ENCODE data around the gene PTGER1.

Gene PTGER1

DNA sequence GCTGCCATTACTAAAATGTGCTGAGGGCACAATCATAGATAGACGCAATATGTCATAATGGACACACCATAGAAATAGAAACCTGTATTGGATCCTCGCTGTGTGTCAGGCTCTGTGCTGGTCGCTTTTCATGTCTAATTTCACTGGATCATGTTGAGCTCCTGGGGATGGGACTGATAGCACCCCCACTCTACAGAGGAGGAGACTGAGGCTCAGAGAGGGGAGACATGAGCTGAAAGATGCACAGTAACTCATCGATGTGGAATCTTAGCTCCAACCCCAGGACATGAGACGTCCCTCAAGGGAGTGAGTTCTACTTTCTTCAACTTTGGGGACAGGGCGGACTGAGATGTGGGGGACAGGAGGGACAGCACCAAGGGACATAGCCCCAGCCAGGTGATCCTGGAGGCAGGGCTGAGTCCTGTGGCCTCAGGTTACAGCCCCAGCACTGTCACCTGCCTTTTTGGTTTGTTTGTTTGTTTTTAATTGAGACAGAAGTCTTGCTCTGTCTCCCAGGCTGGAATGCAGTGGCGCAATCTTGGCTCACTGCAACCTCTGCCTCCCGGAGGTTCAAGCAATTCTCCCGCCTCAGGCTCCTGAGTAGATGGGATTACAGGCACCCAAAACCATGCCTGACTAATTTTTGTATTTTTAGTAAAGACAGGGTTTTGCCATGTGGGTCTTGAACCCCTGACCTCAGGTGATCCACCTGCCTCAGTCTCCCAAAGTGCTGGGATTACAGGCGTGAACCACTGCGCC, 27.4 kb upstream of the PTGER1 start:
- no peak for DNase-seq (ENCODE audit: low read depth, low spot score)

DNA sequence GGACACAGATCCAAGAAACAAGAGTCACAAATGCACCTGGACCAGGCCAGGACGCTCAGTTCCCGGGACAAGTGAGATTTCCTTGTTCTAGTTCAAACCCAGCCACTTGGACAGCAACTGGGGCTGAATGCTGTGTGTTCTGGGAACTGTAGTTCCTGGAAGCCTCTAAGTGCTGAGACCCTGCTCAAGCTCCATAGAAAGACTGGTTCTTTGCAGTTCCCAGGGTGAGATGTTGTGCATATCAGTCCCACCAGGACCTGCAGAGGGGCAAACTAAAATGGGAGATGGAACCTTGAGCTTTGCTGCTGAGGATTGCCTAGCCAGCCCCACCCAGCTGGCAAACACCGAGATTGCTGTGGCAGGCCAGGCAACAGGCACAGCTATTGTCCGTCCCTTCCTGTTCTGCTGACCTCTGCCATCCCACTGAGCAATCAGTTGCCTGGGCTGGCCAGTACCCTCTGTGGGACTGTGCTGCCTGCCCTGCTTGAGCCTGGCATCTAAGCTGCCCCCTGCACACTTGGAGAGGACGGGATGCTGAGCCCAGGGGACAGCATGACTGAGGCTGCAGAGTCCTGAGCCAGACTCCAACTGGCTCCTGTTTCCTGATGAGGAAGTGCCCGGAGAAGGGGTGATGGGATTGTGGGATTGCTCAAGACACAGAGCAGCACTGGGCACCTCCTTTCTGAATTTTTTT, 22.2 kb upstream of the PTGER1 start:
- no peak for DNase-seq (ENCODE audit: low read depth, low spot score)

DNA sequence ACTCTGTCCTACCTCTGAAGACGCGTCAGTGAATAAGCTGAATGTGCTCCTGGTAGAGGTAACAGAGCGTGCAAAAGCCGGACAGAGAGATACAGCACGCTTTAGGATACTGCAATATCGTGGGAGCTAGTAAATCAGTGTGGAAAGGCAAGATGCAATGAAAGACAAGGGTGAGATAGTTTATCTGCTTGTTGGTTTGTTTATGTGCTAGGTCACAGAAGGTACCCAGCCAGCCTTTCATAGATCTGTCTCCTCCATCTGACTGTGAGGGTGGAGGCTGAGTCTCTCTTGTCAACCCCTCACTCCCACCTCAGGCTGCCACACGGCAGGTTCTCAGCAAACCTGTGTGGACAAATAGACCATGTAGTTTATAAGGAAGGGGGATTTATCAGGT, 21.7 kb upstream of the PTGER1 start:
- no peak for DNase-seq (ENCODE audit: low read depth, low spot score)

DNA sequence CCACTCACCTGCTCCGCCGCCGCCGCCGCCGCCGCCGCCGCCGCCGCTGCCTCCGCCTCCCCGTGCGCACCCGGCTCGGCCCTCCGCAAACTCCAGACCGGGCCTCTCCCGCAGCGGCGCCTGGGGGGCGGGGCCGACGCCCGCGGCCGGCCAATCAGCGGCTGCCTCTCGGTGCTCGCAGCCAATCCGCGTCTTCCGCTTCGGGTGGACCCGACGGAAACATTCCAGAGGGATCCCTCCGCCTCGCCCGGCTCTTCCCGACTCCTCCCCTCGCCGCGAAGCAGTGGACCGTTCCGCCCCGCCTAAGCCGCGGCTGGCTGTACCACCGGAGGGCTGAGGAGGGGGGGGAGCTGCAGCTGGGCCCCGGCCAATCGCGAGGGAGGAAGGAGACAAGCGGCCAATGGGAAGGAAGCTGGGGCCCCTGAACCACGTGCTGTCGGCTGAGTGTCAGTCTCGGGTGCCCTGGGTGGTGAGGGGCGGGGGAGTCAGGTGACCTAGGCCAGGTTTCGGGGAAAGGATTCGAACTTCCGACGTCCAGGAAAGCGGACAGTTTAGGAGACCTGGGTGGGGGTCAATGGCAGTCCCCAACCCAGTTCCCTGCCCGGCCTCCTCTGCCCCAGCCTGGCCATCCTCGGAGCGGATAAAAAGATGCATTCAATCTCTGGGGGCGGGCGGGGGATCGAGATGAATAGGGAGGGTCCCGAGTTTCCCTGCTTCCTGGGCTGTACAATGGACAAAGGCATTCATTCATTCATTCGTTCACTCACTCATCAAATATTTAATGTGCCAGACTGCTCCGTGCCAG, 21.1 kb upstream of the PTGER1 start, which contains the start of gene GIPC1:
Gene GIPC1, minus strand, starts transcription at position 99 of the 805 bp plus-strand sequence. CDS start 13,151 bp downstream, outside the sequence.
- DNase-seq (ENCODE audit: low read depth, low spot score): peak; percentile 97

DNA sequence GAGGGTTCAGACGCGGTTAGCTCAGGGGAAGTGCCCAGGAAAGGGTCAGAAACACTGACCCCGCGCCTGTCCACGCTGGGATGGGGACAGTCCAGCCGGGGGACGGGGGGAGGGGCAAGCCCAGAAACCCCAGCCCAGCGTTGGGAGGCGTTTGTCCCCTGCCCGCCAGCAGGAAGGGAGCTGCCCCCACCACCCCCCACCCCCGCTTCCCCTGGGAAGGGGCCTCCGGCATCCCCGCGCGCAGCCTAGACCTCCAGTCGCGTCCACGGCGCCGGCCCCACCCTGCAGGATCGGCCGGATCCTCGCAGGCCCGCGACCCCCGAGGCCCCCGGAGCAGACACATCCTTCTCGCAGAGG, 20.5 kb upstream of the PTGER1 start:
- DNase-seq (ENCODE audit: low read depth, low spot score): no peak

DNA sequence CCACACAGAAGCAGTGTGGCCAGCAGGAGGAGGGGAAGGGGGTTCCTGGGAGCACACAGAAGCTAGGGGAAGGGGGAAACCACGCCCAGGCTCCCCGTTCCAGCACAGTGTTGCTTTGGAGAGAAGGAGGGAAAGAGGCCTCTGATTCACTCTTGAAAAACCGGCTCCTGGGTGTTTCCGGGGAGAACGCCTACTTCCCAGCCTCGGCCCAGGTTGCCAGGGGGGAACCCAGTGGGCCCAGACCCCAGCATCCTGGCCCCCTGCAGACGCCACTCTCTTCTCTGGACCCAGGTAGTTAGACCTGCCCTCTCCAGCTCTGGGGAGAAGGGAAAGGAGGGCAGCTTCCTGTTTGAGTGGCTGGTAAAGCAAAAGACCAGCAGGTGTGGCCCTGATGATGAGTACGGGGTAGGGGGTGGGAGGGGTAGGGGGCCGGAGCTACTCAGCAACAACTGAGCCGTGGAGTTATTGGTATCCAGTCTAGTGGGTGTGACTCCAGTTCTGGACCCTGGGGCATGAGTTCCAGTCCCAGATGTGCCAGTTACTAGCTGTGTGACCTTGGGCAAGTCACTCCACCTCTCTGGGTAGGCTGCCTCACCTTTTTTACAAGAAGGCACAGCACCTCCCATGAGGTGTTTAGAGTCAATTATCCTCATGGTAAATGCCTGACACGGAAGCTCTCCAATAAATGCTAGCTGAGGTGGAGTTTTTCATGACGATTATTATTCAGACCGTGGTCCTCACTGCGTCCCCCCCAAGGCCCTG, 19.9 kb upstream of the PTGER1 start:
- no peak for DNase-seq (ENCODE audit: low read depth, low spot score)

DNA sequence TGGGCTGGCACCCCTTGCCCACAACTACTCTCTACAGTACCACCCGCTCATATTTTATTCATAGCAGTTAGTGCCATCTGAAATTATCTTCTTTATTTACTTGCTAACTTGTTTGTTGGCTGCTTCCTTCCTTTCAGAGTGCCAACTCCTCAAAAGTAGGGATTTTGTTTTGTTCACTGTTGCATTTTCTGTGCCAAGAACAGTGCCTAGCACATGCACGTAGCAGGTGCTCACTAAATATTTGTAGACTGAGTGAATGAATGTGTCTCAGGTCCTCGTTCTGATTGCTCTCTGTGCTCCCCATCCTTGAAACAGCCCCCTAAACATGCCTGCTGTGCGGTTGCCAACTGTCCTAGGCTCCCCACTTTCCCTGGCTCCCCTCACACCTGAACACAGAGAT, 19.3 kb upstream of the PTGER1 start:
- no peak for DNase-seq (ENCODE audit: low read depth, low spot score)

DNA sequence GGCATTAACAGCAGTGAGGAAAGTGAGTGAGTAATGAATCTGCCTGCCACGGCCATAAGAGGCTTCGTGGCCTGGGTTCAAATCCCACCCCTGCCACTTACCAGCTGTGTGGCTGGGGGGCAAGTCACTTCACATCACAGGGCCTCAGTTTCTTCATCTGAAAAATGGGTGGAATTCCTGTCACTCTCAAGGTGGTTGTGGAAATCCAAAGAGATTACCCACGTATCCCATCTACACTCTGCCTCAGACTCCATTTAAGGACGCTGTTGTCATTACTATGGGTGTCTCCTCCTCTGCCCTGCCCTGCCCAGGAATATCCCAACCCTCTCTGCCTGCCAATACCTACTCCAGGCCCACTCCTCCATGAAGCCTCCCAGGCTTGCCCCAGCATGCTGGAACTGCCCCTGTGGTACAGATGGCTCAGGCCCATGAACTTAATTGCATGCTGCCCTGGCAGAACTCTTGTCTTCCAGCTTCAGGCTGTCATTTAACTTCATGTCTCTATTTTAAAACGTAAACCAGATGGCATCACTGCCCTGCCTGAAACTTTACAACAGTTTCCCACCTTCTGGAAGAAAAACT, 17.7 kb upstream of the PTGER1 start:
- DNase-seq (ENCODE audit: low read depth, low spot score): no peak

DNA sequence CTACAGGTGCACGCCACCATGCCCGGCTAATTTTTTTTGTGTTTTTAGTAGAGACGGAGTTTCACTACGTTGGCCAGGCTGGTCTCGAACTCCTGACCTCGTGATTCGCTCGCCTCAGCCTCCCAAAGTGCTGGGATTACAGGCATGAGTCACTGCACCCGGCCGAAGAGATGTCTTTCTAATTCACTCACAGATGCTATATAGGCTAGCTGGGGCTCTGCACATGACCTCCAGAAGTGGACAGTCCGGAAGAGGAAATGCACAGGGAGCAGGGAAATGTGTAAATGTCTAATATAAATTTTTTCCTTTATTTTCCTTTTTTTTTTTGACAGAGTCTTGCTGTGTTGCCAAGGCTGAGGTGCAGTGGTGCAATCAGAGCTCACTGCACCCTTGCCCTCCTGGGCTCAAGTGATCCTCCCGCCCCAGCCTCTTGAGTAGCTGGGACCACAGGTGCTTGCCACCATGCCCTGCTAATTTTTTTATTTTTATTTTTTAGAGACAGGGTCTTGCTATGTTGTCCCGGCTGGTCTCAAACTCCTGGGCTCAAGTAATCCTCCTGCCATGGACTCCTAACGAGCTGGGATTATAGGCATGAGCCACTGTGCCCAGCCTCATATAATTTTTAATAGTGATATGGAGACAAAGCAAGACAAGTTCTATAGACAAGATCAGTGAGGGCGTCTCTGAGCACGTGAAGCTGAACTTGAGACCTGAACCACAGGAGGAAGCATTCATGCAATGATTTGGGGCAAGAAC, 12.4 kb upstream of the PTGER1 start:
- no peak for DNase-seq (ENCODE audit: low read depth, low spot score)

DNA sequence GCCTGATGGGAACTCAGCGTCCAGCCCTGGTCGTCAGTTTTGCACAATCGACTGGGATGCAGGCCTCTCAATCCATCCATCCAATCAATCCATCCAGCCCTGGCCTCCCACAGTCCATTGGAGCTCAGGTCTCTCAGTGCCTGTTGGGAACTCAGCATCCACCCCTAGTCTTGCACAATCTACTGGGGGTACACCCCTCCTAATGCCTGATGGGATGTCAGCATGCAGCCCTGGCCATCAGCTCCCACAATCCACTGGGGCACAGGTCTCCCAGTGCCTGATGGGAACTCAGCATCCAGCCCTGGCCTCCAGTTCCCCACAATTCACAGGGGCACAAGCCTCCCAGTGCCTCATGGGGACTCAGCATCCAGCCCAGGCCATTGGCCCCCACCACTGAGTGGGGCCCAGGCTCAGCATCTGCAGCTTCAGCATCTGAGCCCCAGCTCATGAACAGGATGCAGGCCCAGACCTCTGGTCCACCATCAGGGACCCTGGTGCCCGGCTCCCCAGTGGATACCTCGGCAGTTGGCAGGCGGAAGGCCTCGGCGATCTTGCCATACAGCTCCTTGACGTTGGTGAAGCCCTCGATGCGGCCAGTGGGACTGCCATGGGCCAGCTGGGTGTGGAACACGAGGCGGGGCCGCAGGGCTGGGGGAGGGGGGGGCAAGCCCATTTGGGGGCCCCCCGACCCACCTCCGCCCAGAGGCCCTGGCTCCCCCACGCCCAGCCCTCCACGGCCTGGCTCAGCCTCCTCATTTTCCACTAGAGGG, 7.2 kb upstream of the PTGER1 start:
- DNase-seq (ENCODE audit: low read depth, low spot score): no peak

DNA sequence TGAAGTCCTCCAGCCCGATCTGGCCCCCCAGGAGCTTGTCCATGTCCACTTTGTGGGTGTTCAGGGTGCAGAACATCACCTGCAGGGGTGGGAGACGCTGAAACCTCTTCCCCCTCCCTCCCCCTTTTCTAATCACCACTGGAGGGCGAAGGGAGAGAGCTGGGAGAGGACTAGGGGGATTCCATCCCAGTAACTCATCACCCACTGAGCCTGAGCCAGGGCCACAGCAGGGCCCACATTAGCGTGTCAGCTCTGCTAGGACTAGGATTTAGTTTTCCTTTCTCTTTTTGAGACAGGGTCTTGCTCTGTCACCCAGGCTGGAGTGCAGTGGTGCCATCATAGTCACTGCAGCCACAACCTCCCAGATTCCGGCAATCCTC, 5.5 kb upstream of the PTGER1 start:
- DNase-seq (ENCODE audit: low read depth, low spot score): no peak

DNA sequence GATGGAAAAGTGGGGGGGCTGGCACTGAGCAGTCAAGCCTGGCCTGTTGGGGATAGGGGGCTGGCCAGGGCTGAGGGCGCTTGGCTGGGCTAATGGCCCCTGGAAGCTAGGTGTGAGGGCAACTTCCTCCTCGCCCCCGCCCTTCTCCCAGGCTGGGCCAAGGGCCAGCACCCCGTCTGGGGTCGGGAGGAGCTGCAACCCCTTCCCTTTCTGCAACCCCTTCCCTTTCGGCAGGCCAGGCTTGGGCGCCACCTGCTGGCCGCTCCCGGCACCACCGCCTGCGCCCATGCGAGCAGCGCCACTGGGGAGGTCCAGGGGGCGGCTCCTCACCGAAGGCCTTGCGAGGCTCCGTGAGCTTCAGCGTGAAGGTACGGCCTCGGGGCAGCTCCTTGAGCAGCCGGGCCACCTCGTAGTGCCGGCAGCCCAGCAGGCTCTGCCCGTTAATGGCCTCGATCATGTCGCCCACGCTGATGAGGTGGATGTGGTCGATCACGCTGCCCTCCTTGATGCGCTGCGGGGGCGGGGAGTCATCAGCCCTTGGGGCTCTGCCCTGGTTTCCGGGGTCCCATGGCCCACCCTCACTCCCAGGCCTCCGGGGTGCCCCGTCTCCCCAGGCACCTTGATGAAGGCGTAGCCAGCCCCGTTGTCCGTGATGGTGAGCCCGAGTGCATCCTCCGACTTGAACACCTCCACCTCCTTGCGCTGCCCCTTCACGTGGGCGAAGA, 5.0 kb upstream of the PTGER1 start:
- DNase-seq (ENCODE audit: low read depth, low spot score): no peak

DNA sequence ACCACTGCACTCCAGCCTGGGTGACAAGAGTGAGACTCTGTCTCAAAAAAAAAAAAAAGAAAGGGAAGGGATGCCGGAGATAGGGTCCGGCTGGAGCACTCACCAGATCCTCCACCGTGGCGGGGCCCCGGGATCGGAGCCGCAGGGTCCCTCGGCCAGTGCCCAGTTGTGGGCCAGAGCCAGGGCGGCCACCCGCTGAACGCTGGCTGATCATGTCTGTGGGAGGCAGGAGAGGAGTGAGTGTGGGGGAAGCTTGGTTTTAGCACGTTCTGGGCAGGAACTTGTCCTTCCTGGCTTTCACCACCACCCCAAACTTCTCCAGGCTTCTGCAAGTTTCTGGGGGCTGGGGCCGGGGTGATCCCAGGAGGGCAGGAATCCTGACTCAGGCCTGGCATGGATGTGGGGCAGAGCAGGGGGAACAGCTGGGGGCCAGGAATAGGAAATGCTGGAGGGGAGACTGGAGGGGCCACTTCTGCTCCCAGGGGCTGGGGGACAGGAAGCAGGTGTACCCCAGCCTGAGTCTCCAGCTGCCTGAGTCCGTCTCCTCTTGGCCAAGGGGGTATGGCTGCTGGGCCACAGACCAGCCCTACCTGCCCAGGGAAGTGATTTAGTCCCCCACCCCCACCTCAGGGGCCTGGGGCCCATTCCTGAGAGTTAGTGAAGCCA, 4.3 kb upstream of the PTGER1 start:
- no peak for DNase-seq (ENCODE audit: low read depth, low spot score)

DNA sequence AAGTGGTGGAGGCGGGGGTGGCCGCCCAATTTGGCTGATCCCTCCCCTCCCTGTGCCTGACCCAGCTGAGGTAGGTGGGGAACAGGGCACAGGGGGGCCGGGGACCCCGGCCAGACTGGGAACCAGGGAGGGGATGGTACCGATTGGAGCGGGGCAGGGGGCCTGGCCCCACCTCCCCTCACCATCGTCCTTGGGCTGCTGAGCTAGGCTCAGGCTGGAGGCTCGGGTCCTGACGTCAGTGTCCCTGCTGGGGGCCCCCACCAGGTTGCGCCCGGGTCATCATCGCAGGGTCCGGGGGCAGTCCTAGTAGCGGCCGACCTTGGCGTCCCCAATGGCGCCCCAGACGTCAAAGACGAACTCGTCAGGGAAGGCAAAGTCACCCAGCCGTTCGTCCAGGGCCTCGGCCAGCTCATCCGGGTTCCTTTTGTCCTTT, 3.0 kb upstream of the PTGER1 start:
- no peak for DNase-seq (ENCODE audit: low read depth, low spot score)

DNA sequence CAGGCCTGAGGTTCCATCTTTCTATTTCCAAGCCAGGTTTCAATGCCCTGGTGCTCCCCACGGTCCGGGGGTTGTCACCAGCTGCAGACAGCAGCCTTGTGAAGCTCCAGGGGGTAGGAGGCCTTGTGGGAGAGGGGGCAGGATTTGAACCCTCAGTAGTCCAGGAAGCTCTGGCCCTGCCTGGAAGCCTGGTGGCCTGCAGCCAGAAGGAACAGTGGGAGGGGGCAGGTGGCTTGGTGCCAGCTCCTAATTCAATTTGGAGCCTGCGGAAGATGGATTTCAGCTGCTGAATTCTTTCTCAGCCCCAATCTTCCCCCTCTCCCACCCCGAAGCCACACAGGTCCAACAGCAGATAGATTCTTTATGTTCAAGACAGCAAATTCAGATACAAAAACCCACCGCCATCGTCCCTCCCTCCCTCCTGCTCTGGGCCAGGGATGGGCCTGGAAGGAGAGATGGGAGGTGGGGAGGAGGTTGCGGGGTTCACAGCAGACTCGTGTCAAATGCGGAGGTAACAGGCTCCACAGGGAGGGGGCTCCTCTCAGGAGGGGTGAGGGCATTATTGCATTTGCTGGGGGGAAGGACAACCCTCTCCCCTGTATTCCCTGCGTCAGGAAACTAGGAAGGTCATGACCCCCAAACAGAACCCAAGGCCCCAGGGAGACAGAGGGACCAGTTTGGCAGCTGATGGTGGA, 2.4 kb upstream of the PTGER1 start:
- DNase-seq (ENCODE audit: low read depth, low spot score): no peak

DNA sequence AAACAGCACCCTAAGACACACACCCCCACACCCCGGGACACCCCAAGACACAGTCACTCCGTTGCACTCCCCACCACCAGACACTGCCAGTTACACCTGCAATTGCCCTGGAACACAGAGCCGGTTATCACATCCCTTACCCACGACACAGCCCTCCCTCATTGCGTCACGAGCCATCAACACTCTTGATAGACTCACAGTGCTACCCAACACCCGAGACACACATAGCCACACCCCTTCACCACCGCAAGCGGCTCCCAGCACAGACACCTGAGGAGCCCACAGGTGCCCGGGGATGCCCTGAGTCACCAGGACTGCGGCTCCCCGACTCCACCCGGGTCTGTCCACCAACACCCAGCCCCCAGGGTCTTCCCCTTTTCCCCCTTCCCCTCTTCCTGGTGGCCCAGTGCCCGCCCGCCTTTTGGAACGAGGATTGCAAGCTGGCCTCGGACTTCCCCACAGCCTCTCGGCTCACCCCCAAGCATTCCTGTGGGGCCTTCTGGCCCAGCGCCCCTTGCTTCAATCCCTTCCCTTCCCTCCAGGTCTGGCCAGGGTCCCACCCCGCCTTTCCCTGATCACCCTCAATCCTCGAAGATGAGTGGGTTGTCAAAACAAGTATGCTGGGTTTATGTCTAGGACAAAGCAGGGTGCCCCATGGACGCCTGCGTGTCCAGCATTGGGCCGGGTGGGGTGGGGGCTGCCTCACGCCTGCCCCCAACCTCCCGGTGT, 1.7 kb upstream of the PTGER1 start:
- no peak for DNase-seq (ENCODE audit: low read depth, low spot score)

DNA sequence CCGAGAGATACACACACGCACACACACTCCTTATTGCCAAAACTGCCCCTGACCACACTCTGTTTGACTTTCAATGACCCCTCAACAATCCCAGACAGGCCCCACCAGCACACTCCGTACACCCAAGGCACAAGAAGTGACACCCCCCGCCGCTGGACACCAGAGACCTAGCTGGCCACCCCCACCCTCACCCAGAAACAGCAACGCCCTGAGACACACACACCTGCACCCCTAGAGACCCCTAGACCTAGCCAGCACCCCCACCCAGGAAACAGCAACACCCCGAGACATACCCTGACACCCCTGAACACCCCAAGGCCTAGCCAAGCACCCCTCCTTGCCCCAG, 1.1 kb upstream of the PTGER1 start:
- no peak for DNase-seq (ENCODE audit: low read depth, low spot score)

DNA sequence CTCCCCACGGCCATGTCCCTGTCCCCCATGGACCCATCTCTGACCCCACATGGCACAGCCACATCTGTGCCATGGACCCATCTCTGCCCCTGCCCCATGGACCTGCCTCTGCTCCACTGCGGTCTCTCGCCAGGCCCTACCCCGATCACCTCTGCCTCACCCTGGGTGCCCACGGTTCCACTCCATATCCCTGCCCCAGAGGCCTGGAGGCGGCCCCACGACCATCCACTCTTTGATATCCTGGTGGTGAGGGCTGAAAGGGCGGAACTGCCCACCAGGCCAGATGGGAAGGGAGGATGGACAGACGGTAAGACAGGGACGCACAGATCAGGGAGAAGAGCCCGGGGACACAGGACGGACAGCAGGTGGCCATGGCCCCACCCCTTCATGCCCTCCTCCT, 327 bp downstream of the PTGER1 start:
- DNase-seq (ENCODE audit: low read depth, low spot score): no peak

Data from smooth muscle cell of the brain vasculature (primary cell).